HG02943 (cell line): Measurements from ENCODE around the gene DPP9.
A peak's percentile ranks its signal among the peaks of the same experiment; 100 is the strongest.

Experiments used
- ATAC-seq: cut with Tn5 transposase; IDR thresholded peaks from one replicate; pipeline ENCODE4 v1.9.1; 2021; ENCODE audit warnings: mild to moderate bottlenecking, low read depth, moderate library complexity; ENCODE audit not compliant: unreplicated experiment

Gene DPP9

GRCh38 chr19:4638828-4639530 is 84.7 kb downstream of the DPP9 start, which contains the start of gene TNFAIP8L1:
TSS of gene TNFAIP8L1 (plus strand) at chr19:4639516. CDS start at chr19:4651870, 12,354 bp downstream.
- ATAC-seq = peak; percentile 67

DNA sequence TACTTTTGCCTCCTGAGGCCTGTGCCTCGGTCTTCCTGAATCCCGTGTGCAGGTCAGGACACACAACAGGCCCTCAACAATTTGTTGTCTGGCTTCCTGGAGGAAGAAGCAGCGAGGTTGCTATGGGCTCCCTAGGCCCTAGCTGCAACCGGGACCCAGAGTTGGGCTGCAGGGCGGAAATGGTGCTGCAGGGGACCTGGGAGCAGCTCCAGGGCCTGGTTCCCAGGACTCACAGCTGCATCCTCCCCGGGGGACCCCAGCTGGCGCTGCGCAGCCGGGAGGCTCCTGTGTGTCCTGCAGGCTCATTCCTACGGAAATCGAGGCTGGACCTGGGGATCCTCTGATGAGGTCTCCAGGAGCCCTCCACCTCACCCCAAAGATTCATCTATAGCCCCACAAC is 85.3 kb downstream of the DPP9 start:
- no peak for ATAC-seq

- ATAC-seq = no peak
Observed at GRCh38 chr19:4636761-4637160, 86.9 kb downstream of the DPP9 start.

- ATAC-seq = no peak
Observed at GRCh38 chr19:4636151-4636717, 87.4 kb downstream of the DPP9 start.

- ATAC-seq = no peak
Observed at GRCh38 chr19:4635754-4636116, 87.9 kb downstream of the DPP9 start.

- ATAC-seq = no peak
Observed at GRCh38 chr19:4633140-4633967, 90.3 kb downstream of the DPP9 start.
